HepG2 (cell line): ENCODE results near the gene URB1. TPM values are rescaled to one million over a fixed set of nuclear protein-coding genes. Genes with fewer than 3 reads are reported as not detected.
A peak's percentile ranks its signal among the peaks of the same experiment; 100 is the strongest.

ENCODE experiments used
- ASH2L ChIP-seq: fragments of 300-600, 200-600 bp; sonication (generic); IDR thresholded peaks from 2 replicates; pipeline ENCODE4 v1.7.0; 2017; ENCODE audit warnings: low read depth, mild to moderate bottlenecking, moderate library complexity, mixed read lengths, low read length; ENCODE audit not compliant: insufficient read length
- E2F5 ChIP-seq: sonication (generic); formaldehyde crosslinking; conservative IDR thresholded peaks from 2 replicates; pipeline ENCODE4 v1.4.0; 2020; ENCODE audit warnings: missing genetic modification reagents
- ESRRA ChIP-seq: sonication (generic); formaldehyde crosslinking; IDR thresholded peaks from 2 replicates; pipeline ENCODE4 v1.5.1; 2020; ENCODE audit warnings: mild to moderate bottlenecking, low read depth, missing genetic modification reagents
- ETV6 ChIP-seq: sonication (generic); formaldehyde crosslinking; conservative IDR thresholded peaks from 2 replicates; pipeline ENCODE4 v1.4.0; 2020; ENCODE audit warnings: missing genetic modification reagents
- HOXA5 ChIP-seq: sonication (generic); formaldehyde crosslinking; IDR thresholded peaks from 2 replicates; pipeline ENCODE4 v1.4.0; 2020; ENCODE audit warnings: missing genetic modification reagents
- MAX ChIP-seq: IDR thresholded peaks from 2 replicates; pipeline ENCODE4 v1.6.1; 2012; ENCODE audit warnings: inconsistent platforms
- MTA3 ChIP-seq: sonication (generic); formaldehyde crosslinking; IDR thresholded peaks from 2 replicates; pipeline ENCODE4 v1.4.0; 2020; ENCODE audit warnings: missing genetic modification reagents
- MZF1 ChIP-seq: sonication (generic); formaldehyde crosslinking; IDR thresholded peaks from 2 replicates; pipeline ENCODE4 v1.8.1; 2023; ENCODE audit warnings: mild to moderate bottlenecking, missing genetic modification reagents, borderline replicate concordance
- NFIB ChIP-seq: sonication (generic); formaldehyde crosslinking; IDR thresholded peaks from 2 replicates; pipeline ENCODE4 v1.9.0; 2021; ENCODE audit warnings: missing genetic modification reagents, mild to moderate bottlenecking, borderline replicate concordance
- NFYC ChIP-seq: IDR thresholded peaks from 2 replicates; pipeline ENCODE4 v1.6.1; 2016; ENCODE audit warnings: missing genetic modification reagents, missing compliant biosample characterization
- NR1H2 ChIP-seq: sonication (generic); formaldehyde crosslinking; IDR thresholded peaks from 2 replicates; pipeline ENCODE4 v1.8.1; 2022; ENCODE audit warnings: low read depth, missing genetic modification reagents, borderline replicate concordance
- PATZ1 ChIP-seq: sonication (generic); formaldehyde crosslinking; IDR thresholded peaks from 2 replicates; pipeline ENCODE4 v1.4.0; 2020; ENCODE audit warnings: missing genetic modification reagents
- SPEN ChIP-seq: sonication (generic); formaldehyde crosslinking; IDR thresholded peaks from 2 replicates; pipeline ENCODE4 v1.5.1; 2020; ENCODE audit warnings: low read depth, mild to moderate bottlenecking, missing genetic modification reagents
- STAG1 ChIP-seq: sonication (generic); formaldehyde crosslinking; IDR thresholded peaks from 2 replicates; pipeline ENCODE4 v1.4.0; 2020; ENCODE audit warnings: missing genetic modification reagents
- TEAD3 ChIP-seq: optimal IDR thresholded peaks from 2 replicates; pipeline ENCODE3; 2016; ENCODE audit warnings: borderline replicate concordance
- ZC3H13 ChIP-seq: sonication (generic); formaldehyde crosslinking; IDR thresholded peaks from 2 replicates; pipeline ENCODE4 v1.8.1; 2023; ENCODE audit warnings: mild to moderate bottlenecking, missing genetic modification reagents, moderate library complexity
- ZFX ChIP-seq: sonication (generic); formaldehyde crosslinking; IDR thresholded peaks from 2 replicates; pipeline ENCODE4 v1.4.0; 2020; ENCODE audit warnings: mild to moderate bottlenecking, low read depth, missing genetic modification reagents, moderate library complexity
- ZMYM4 ChIP-seq: sonication (generic); formaldehyde crosslinking; IDR thresholded peaks from 2 replicates; pipeline ENCODE4 v1.8.1; 2023; ENCODE audit warnings: mild to moderate bottlenecking, missing genetic modification reagents
- ZNF235 ChIP-seq: sonication (generic); formaldehyde crosslinking; IDR thresholded peaks from 2 replicates; pipeline ENCODE4 v1.8.1; 2023; ENCODE audit warnings: mild to moderate bottlenecking, missing genetic modification reagents, borderline replicate concordance
- ZNF292 ChIP-seq: sonication (generic); formaldehyde crosslinking; IDR thresholded peaks from 2 replicates; pipeline ENCODE4 v1.8.1; 2022; ENCODE audit warnings: mild to moderate bottlenecking, low read depth, missing genetic modification reagents, borderline replicate concordance
- ZNF350 ChIP-seq: sonication (generic); formaldehyde crosslinking; IDR thresholded peaks from 2 replicates; pipeline ENCODE4 v1.4.0; 2020; ENCODE audit warnings: mild to moderate bottlenecking, low read depth, missing genetic modification reagents, borderline replicate concordance
- ZNF414 ChIP-seq: sonication (generic); formaldehyde crosslinking; IDR thresholded peaks from 2 replicates; pipeline ENCODE4 v1.5.0; 2020; ENCODE audit warnings: missing genetic modification reagents
- ZNF430 ChIP-seq: sonication (generic); formaldehyde crosslinking; IDR thresholded peaks from 2 replicates; pipeline ENCODE4 v1.9.0; 2021; ENCODE audit warnings: mild to moderate bottlenecking, missing genetic modification reagents
- ZNF441 ChIP-seq: sonication (generic); formaldehyde crosslinking; IDR thresholded peaks from 2 replicates; pipeline ENCODE4 v1.7.0; 2021; ENCODE audit warnings: missing genetic modification reagents, borderline replicate concordance
- ZNF510 ChIP-seq: sonication (generic); formaldehyde crosslinking; IDR thresholded peaks from 2 replicates; pipeline ENCODE4 v1.4.0; 2020; ENCODE audit warnings: low read depth, mild to moderate bottlenecking, missing genetic modification reagents
- ZNF670 ChIP-seq: sonication (generic); formaldehyde crosslinking; IDR thresholded peaks from 2 replicates; pipeline ENCODE4 v1.8.0; 2022; ENCODE audit warnings: mild to moderate bottlenecking, missing genetic modification reagents, borderline replicate concordance
- polyA plus RNA-seq, 8 experiments: library from polyadenylated mRNA; depleted of rRNA in 3 of 8; stranded (reverse) in 7 of 8; unstranded in 1 of 8; fragments of >200 nt; fragmentation: Illumina TruSeq in 4 of 8; extraction: Trizol in 4 of 8; gene quantifications; 2 replicates each; pipeline versions ENCODE4 v1.2.1 to v1.2.3, GENCODE V29; 2011 to 2016; ENCODE audit warnings: low read depth in 4 of 8, missing spikeins in 1 of 8, mixed read lengths in 1 of 8; ENCODE audit not compliant: insufficient read depth in 1 of 8
- total RNA-seq, 5 experiments: library from RNA; depleted of rRNA; stranded (reverse); fragments of >200 nt; fragmentation: Illumina TruSeq; extraction: Trizol; gene quantifications; 2 replicates each; pipeline ENCODE4 v1.2.3, GENCODE V29; 2016; ENCODE audit warnings: low read depth in 1 of 5

URB1 gene
- total and polyA plus RNA-seq, 2 of the 13 experiments (the other 11 are each of a cell fraction or from before 2014, with no cell fraction given), result 4.5 to 16.7 TPM

GRCh38 chr21:32392880-32393676 lies at the start of gene URB1 (continued):
- peak; percentile 87 for TF ChIP-seq ZFX (CRISPR knock-in tag)
- TF ChIP-seq ZC3H13 (CRISPR knock-in tag), result peak; percentile 75; the same call in 1 of the 2 replicates
- TF ChIP-seq ESRRA (CRISPR knock-in tag), result peak; percentile 23; the same call in 1 of the 2 replicates
- peak; percentile 75; the same call in 1 of the 2 replicates for TF ChIP-seq ZNF292
- no peak; the same call in 1 of the 2 replicates for TF ChIP-seq STAG1 (CRISPR knock-in tag)
- peak; percentile 74; the same call in 1 of the 2 replicates for TF ChIP-seq MZF1 (CRISPR knock-in tag)
- TF ChIP-seq ETV6 (CRISPR knock-in tag), result no peak
- TF ChIP-seq SPEN (CRISPR knock-in tag), result peak; percentile 62
- TF ChIP-seq MAX, result peak; percentile 98
- TF ChIP-seq TEAD3 (CRISPR knock-in tag), result peak; percentile 25
- TF ChIP-seq NFIB, result 0 out of 2 replicates have a peak, but pooled peaks have one; percentile 83
- no peak for TF ChIP-seq ZNF510 (CRISPR knock-in tag)
- no peak for TF ChIP-seq E2F5 (CRISPR knock-in tag)
- TF ChIP-seq MTA3 (CRISPR knock-in tag), result no peak
- TF ChIP-seq ZNF430 (CRISPR knock-in tag), result peak; percentile 67; the same call in 1 of the 2 replicates
- TF ChIP-seq ZMYM4 (CRISPR knock-in tag), result peak; percentile 55
- peak; percentile 57; the same call in 1 of the 2 replicates for TF ChIP-seq ZNF441
- TF ChIP-seq ASH2L, result peak; percentile 83
- peak; percentile 89 for TF ChIP-seq ZNF350 (CRISPR knock-in tag)
- TF ChIP-seq PATZ1 (CRISPR knock-in tag), result no peak
- TF ChIP-seq ZNF414 (CRISPR knock-in tag), result no peak
- TF ChIP-seq NFYC (CRISPR knock-in tag), result no peak
- peak; percentile 57; the same call in 1 of the 2 replicates for TF ChIP-seq NR1H2 (CRISPR knock-in tag)
- TF ChIP-seq ZNF670 (CRISPR knock-in tag), result peak; percentile 64; the same call in 1 of the 2 replicates
- TF ChIP-seq ZNF235 (CRISPR knock-in tag), result no peak
- 0 out of 2 replicates have a peak, but pooled peaks have one; percentile 66 for TF ChIP-seq HOXA5 (CRISPR knock-in tag)
